ENCODE data around the gene MICU1. TPM values are rescaled to one million over a fixed set of nuclear protein-coding genes. Genes with fewer than 3 reads are reported as not detected.

The MICU1 gene
- total RNA-seq, 1 experiment from 2014 or later, result 36.0 TPM

DNA sequence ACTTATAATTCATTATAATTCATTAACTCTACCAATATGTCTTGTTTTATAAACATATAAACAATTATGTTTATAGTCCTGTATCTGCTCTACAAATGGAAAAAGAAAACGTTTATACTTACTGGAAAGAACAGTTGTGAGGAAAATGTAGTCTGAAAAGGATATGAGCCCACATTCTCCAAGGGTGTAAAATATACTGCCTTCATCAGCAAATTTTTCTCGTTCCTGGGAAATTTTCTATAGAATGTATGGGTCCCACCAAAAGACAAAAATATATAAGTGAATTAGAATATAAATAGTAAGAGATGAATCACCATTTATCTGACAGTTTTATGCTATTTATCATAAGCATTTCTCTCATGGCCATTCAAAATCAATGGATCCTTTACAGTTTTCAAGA, 117.8 kb downstream of the MICU1 start:
- ATAC-seq (no peak), DNase-seq (ENCODE audit: low spot score) (no peak)
- Mint-ChIP-seq H3K27ac (no peak overlapping the region), H3K27me3 (ENCODE audit: low read depth) (no peaks in the 10 kb centered on the region), H3K36me3 (peaks cover 22% of the 10 kb centered on the region), H3K4me1 (no peaks in the 10 kb centered on the region; the same call in 1 of the 2 replicates), H3K9me3 (peaks cover 21% of the 10 kb centered on the region), H3K4me3 (no peak overlapping the region)
- CTCF ChIA-PET, result no interaction called here
- TF ChIP-seq NR2C2 (CRISPR knock-in tag; IDR thresholded peaks at IDR 0.05) (no peak), RORB (CRISPR knock-in tag; IDR thresholded peaks at IDR 0.05) (no peak), TCF7 (CRISPR knock-in tag; IDR thresholded peaks at IDR 0.05; ENCODE audit: low read depth) (no peak), ETV6 (CRISPR knock-in tag; IDR thresholded peaks at IDR 0.05) (no peak), KAT7 (CRISPR knock-in tag; IDR thresholded peaks at IDR 0.05; ENCODE audit: borderline replicate concordance) (no peak), JAZF1 (CRISPR knock-in tag; IDR thresholded peaks at IDR 0.05) (no peak), CREM (CRISPR knock-in tag; IDR thresholded peaks at IDR 0.05) (no peak), NR3C1 (CRISPR knock-in tag; conservative IDR thresholded peaks at IDR 0.05; ENCODE audit: low read depth) (no peak), FOXP1 (CRISPR knock-in tag; IDR thresholded peaks at IDR 0.05; ENCODE audit: borderline replicate concordance) (no peak), MXD4 (CRISPR knock-in tag; IDR thresholded peaks at IDR 0.05; ENCODE audit: borderline replicate concordance) (no peak)
- TF ChIP-seq, protein P1, sequence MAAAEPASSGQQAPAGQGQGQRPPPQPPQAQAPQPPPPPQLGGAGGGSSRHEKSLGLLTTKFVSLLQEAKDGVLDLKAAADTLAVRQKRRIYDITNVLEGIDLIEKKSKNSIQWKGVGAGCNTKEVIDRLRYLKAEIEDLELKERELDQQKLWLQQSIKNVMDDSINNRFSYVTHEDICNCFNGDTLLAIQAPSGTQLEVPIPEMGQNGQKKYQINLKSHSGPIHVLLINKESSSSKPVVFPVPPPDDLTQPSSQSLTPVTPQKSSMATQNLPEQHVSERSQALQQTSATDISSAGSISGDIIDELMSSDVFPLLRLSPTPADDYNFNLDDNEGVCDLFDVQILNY (CRISPR knock-in tag; IDR thresholded peaks at IDR 0.05), result no peak
- TF ChIP-seq, protein P2, sequence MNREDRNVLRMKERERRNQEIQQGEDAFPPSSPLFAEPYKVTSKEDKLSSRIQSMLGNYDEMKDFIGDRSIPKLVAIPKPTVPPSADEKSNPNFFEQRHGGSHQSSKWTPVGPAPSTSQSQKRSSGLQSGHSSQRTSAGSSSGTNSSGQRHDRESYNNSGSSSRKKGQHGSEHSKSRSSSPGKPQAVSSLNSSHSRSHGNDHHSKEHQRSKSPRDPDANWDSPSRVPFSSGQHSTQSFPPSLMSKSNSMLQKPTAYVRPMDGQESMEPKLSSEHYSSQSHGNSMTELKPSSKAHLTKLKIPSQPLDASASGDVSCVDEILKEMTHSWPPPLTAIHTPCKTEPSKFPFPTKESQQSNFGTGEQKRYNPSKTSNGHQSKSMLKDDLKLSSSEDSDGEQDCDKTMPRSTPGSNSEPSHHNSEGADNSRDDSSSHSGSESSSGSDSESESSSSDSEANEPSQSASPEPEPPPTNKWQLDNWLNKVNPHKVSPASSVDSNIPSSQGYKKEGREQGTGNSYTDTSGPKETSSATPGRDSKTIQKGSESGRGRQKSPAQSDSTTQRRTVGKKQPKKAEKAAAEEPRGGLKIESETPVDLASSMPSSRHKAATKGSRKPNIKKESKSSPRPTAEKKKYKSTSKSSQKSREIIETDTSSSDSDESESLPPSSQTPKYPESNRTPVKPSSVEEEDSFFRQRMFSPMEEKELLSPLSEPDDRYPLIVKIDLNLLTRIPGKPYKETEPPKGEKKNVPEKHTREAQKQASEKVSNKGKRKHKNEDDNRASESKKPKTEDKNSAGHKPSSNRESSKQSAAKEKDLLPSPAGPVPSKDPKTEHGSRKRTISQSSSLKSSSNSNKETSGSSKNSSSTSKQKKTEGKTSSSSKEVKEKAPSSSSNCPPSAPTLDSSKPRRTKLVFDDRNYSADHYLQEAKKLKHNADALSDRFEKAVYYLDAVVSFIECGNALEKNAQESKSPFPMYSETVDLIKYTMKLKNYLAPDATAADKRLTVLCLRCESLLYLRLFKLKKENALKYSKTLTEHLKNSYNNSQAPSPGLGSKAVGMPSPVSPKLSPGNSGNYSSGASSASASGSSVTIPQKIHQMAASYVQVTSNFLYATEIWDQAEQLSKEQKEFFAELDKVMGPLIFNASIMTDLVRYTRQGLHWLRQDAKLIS (CRISPR knock-in tag; IDR thresholded peaks at IDR 0.05; ENCODE audit: borderline replicate concordance), result no peak
- TF ChIP-seq, protein P3, sequence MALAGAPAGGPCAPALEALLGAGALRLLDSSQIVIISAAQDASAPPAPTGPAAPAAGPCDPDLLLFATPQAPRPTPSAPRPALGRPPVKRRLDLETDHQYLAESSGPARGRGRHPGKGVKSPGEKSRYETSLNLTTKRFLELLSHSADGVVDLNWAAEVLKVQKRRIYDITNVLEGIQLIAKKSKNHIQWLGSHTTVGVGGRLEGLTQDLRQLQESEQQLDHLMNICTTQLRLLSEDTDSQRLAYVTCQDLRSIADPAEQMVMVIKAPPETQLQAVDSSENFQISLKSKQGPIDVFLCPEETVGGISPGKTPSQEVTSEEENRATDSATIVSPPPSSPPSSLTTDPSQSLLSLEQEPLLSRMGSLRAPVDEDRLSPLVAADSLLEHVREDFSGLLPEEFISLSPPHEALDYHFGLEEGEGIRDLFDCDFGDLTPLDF (CRISPR knock-in tag; IDR thresholded peaks at IDR 0.05), result no peak
- POLR2A ChIA-PET, result no interaction called here

DNA sequence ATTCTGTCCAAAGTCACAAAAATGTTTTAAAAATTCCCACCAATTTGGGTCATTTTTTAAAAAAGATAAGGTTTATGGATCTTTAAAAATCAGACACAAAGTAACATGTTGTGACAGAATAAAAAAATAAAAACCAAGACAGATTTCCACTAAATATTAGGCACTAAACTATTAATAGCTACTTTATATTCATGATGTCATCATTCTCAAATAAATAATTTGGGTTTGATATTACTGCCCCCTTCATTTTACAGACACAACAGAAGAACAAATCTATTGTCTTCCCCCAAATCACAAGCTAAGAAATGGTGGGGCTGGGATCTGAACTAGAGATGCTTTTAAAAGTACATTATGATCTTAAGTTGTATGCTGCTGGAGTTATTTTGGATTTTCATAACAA, 119.4 kb downstream of the MICU1 start:
- peaks cover 21% of the 10 kb centered on the region for H3K9me3 Mint-ChIP-seq
- H3K4me3 Mint-ChIP-seq, result no peak overlapping the region
- CTCF ChIA-PET, result interaction anchor here (0.5 kb wide), 1 partner anchor 147 kb away, joined by 6 read pairs; no protein-coding TSS in a partner anchor
- H3K4me1 Mint-ChIP-seq, result no peaks in the 10 kb centered on the region; the same call in 1 of the 2 replicates
- POLR2A ChIA-PET, result interaction anchor here (0.7 kb wide), 1 partner anchor 15 kb away, joined by 4 read pairs; no protein-coding TSS in a partner anchor
- ATAC-seq (no peak), DNase-seq (ENCODE audit: low spot score) (no peak)
- peaks cover 22% of the 10 kb centered on the region for H3K36me3 Mint-ChIP-seq
- H3K27ac Mint-ChIP-seq, result no peak overlapping the region
- H3K27me3 Mint-ChIP-seq (ENCODE audit: low read depth), result no peaks in the 10 kb centered on the region
- TF ChIP-seq, protein P4, sequence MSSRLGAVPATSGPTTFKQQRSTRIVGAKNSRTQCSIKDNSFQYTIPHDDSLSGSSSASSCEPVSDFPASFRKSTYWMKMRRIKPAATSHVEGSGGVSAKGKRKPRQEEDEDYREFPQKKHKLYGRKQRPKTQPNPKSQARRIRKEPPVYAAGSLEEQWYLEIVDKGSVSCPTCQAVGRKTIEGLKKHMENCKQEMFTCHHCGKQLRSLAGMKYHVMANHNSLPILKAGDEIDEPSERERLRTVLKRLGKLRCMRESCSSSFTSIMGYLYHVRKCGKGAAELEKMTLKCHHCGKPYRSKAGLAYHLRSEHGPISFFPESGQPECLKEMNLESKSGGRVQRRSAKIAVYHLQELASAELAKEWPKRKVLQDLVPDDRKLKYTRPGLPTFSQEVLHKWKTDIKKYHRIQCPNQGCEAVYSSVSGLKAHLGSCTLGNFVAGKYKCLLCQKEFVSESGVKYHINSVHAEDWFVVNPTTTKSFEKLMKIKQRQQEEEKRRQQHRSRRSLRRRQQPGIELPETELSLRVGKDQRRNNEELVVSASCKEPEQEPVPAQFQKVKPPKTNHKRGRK (CRISPR knock-in tag; IDR thresholded peaks at IDR 0.05; ENCODE audit: borderline replicate concordance), result no peak
- TF ChIP-seq ZNF396 (CRISPR knock-in tag; IDR thresholded peaks at IDR 0.05; ENCODE audit: borderline replicate concordance), result no peak
- TF ChIP-seq, protein P5, sequence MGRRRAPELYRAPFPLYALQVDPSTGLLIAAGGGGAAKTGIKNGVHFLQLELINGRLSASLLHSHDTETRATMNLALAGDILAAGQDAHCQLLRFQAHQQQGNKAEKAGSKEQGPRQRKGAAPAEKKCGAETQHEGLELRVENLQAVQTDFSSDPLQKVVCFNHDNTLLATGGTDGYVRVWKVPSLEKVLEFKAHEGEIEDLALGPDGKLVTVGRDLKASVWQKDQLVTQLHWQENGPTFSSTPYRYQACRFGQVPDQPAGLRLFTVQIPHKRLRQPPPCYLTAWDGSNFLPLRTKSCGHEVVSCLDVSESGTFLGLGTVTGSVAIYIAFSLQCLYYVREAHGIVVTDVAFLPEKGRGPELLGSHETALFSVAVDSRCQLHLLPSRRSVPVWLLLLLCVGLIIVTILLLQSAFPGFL (CRISPR knock-in tag; IDR thresholded peaks at IDR 0.05; ENCODE audit: borderline replicate concordance), result no peak
- TF ChIP-seq GRHL2 (CRISPR knock-in tag; IDR thresholded peaks at IDR 0.05; ENCODE audit: insufficient replicate concordance, severe bottlenecking), result no peak
- TF ChIP-seq JAZF1 (CRISPR knock-in tag; IDR thresholded peaks at IDR 0.05), result no peak
- TF ChIP-seq RELA (CRISPR knock-in tag; IDR thresholded peaks at IDR 0.05; ENCODE audit: borderline replicate concordance), result no peak
- TF ChIP-seq, protein P6, sequence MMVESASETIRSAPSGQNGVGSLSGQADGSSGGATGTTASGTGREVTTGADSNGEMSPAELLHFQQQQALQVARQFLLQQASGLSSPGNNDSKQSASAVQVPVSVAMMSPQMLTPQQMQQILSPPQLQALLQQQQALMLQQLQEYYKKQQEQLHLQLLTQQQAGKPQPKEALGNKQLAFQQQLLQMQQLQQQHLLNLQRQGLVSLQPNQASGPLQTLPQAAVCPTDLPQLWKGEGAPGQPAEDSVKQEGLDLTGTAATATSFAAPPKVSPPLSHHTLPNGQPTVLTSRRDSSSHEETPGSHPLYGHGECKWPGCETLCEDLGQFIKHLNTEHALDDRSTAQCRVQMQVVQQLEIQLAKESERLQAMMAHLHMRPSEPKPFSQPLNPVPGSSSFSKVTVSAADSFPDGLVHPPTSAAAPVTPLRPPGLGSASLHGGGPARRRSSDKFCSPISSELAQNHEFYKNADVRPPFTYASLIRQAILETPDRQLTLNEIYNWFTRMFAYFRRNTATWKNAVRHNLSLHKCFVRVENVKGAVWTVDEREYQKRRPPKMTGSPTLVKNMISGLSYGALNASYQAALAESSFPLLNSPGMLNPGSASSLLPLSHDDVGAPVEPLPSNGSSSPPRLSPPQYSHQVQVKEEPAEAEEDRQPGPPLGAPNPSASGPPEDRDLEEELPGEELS (CRISPR knock-in tag; IDR thresholded peaks at IDR 0.05), result no peak
- TF ChIP-seq NR3C1 (CRISPR knock-in tag; conservative IDR thresholded peaks at IDR 0.05; ENCODE audit: low read depth), result no peak
